Neutrophil (primary cell): ENCODE results near the gene ZBTB20.

Experiments
- H3K27ac ChIP-seq: fragments of 200-600 bp; sonication (generic); 2 replicates; pipeline ENCODE4 v1.5.1; 2016; ENCODE audit warnings: mild to moderate bottlenecking, moderate library complexity
- H3K27me3 ChIP-seq: fragments of 200-600 bp; sonication (generic); 2 replicates; pipeline ENCODE4 v1.6.0; 2016; ENCODE audit warnings: mild to moderate bottlenecking
- H3K36me3 ChIP-seq: fragments of 200-600 bp; sonication (generic); 2 replicates; pipeline ENCODE4 v1.5.1; 2017
- H3K4me1 ChIP-seq, 2 experiments: fragments of 200-600 bp in 1 of 2; sonication (generic) in 1 of 2; 1 replicate in 1 of 2; 2 replicates in 1 of 2; pipeline versions ENCODE4 v1.5.1 to v1.6.1; 2013 to 2016; ENCODE audit warnings: low read depth in 1 of 2, low read length in 1 of 2, mild to moderate bottlenecking in 1 of 2, moderate library complexity in 1 of 2; ENCODE audit not compliant: control insufficient read depth in 1 of 2, insufficient read depth in 1 of 2
- H3K4me3 ChIP-seq, 2 experiments: fragments of 200-600 bp in 1 of 2; sonication (generic) in 1 of 2; 1 replicate in 1 of 2; 2 replicates in 1 of 2; pipeline ENCODE4 v1.5.1; 2013 to 2016; ENCODE audit warnings: low read depth in 1 of 2, low read length in 1 of 2, mild to moderate bottlenecking in 1 of 2, moderate library complexity in 1 of 2
- H3K9me3 ChIP-seq: fragments of 200-600 bp; sonication (generic); 2 replicates; pipeline ENCODE4 v1.5.1; 2016
- CTCF ChIP-seq: fragments of 200-600 bp; sonication (generic); IDR thresholded peaks from 2 replicates; pipeline ENCODE4 v1.5.1; 2016; ENCODE audit warnings: antibody characterized with exemption

ZBTB20 gene

GRCh38 chr3:114393367-114394072 lies 753.6 kb downstream of the ZBTB20 start:
- H3K9me3 ChIP-seq: no peaks in the 10 kb centered on the region
- H3K27me3 ChIP-seq: no peaks in the 10 kb centered on the region
- TF ChIP-seq CTCF: no peak
- H3K4me1 ChIP-seq: no peaks in the 10 kb centered on the region
- no peak overlapping the region for H3K4me3 ChIP-seq
- H3K36me3 ChIP-seq: peaks cover 3% of the 10 kb centered on the region
- no peak overlapping the region for H3K27ac ChIP-seq

- TF ChIP-seq CTCF: no peak
- Histone ChIP-seq H3K27me3 (no peaks in the 10 kb centered on the region), H3K36me3 (peaks cover 7% of the 10 kb centered on the region), H3K27ac (no peak overlapping the region), H3K4me3 (no peak overlapping the region), H3K9me3 (no peaks in the 10 kb centered on the region), H3K4me1 (no peaks in the 10 kb centered on the region)
Measured at GRCh38 chr3:114392831-114393230, 754.3 kb downstream of the ZBTB20 start.

- Histone ChIP-seq H3K27ac (no peak overlapping the region), H3K27me3 (no peaks in the 10 kb centered on the region), H3K4me3 (no peak overlapping the region), H3K9me3 (no peaks in the 10 kb centered on the region), H3K36me3 (peaks cover 7% of the 10 kb centered on the region), H3K4me1 (no peaks in the 10 kb centered on the region)
- no peak for TF ChIP-seq CTCF
Measured at GRCh38 chr3:114389156-114389555, 757.9 kb downstream of the ZBTB20 start.

- Histone ChIP-seq H3K27me3 (no peaks in the 10 kb centered on the region), H3K4me3 (peak overlapping the region in 1 of 2 experiments; percentile 35), H3K27ac (no peak overlapping the region), H3K36me3 (peaks cover 17% of the 10 kb centered on the region), H3K9me3 (no peaks in the 10 kb centered on the region), H3K4me1 (no peaks in the 10 kb centered on the region)
- no peak for TF ChIP-seq CTCF
Measured at GRCh38 chr3:114384558-114384903, 762.6 kb downstream of the ZBTB20 start.

- TF ChIP-seq CTCF: peak; percentile 14
- Histone ChIP-seq H3K9me3 (no peaks in the 10 kb centered on the region), H3K27me3 (no peaks in the 10 kb centered on the region), H3K36me3 (peaks cover 17% of the 10 kb centered on the region), H3K4me1 (no peaks in the 10 kb centered on the region), H3K4me3 (peak overlapping the region in 1 of 2 experiments; percentile 35), H3K27ac (no peak overlapping the region)
Measured at GRCh38 chr3:114383875-114384557, 763.1 kb downstream of the ZBTB20 start.
